OCI-LY3 (cell line): ENCODE data around the gene MTHFD2L.

Experiments used
- H2AFZ ChIP-seq: fragments of 200-600, 300-600 bp; shearing (Covaris generic); 2 replicates; pipeline ENCODE4 v1.6.0; 2014; ENCODE audit warnings: antibody characterized with exemption, low read depth, low read length
- H3K27ac ChIP-seq: fragments of 200-600, 300-600 bp; sonication (generic); 2 replicates; pipeline ENCODE4 v1.5.1; 2014; ENCODE audit warnings: mild to moderate bottlenecking, low read length, moderate library complexity, mixed read lengths
- H3K27me3 ChIP-seq: fragments of 200-600, 300-600 bp; sonication (generic); 2 replicates; pipeline ENCODE4 v1.6.1; 2014; ENCODE audit warnings: low read depth, low read length, mixed read lengths
- H3K36me3 ChIP-seq: fragments of 200-600, 300-600 bp; sonication (generic); replicated peaks from 2 replicates; pipeline ENCODE3; 2014; ENCODE audit warnings: low read depth, low read length, mixed read lengths
- H3K4me1 ChIP-seq: fragments of 300-600, 200-600 bp; sonication (generic); 2 replicates; pipeline ENCODE4 v1.6.1; 2014; ENCODE audit warnings: low read length, mixed read lengths
- H3K4me2 ChIP-seq: fragments of 200-600, 300-600 bp; sonication (generic); 2 replicates; pipeline ENCODE4 v1.6.1; 2014; ENCODE audit warnings: low read length, mixed read lengths
- H3K4me3 ChIP-seq: fragments of 300-600, 200-600 bp; sonication (generic); 2 replicates; pipeline ENCODE4 v1.5.1; 2014; ENCODE audit warnings: antibody characterized with exemption, mild to moderate bottlenecking, low read length, moderate library complexity
- H3K79me2 ChIP-seq: fragments of 300-600, 200-600 bp; shearing (Covaris generic); 2 replicates; pipeline ENCODE4 v1.6.1; 2014; ENCODE audit warnings: mild to moderate bottlenecking, low read length, mixed read lengths
- H3K9ac ChIP-seq: fragments of 300-600, 200-600 bp; shearing (Covaris generic); 2 replicates; pipeline ENCODE4 v1.6.0; 2014; ENCODE audit warnings: mild to moderate bottlenecking, low read length, moderate library complexity
- H3K9me3 ChIP-seq: fragments of 200-600, 300-600 bp; shearing (Covaris generic); 2 replicates; pipeline ENCODE4 v1.6.1; 2014; ENCODE audit warnings: low read length, mixed read lengths; ENCODE audit not compliant: insufficient read depth
- H4K20me1 ChIP-seq: fragments of 200-600, 300-600 bp; sonication (generic); 2 replicates; pipeline ENCODE4 v1.6.1; 2016; ENCODE audit warnings: low read length, mixed read lengths; ENCODE audit not compliant: insufficient read depth
- CTCF ChIP-seq: fragments of 200-600, 300-600 bp; sonication (generic); IDR thresholded peaks from 2 replicates; pipeline ENCODE4 v1.5.1; 2014; ENCODE audit warnings: antibody characterized with exemption, low read length, low read depth
- EZH2phosphoT487 ChIP-seq: fragments of 200-600 bp; shearing (Covaris generic); IDR thresholded peaks from 2 replicates; pipeline ENCODE4 v1.6.1; 2018; ENCODE audit warnings: antibody characterized with exemption, mixed run types, low read depth

MTHFD2L gene

GRCh38 chr4:74328501-74328900, 170.6 kb downstream of the MTHFD2L start:
- TF ChIP-seq EZH2phosphoT487 (no peak), CTCF (no peak)
- no peak overlapping the region for H3K4me3 ChIP-seq
- no peaks in the 10 kb centered on the region for H3K79me2 ChIP-seq
- no peaks in the 10 kb centered on the region for H3K9me3 ChIP-seq
- H3K9ac ChIP-seq, result no peak overlapping the region
- no peak overlapping the region for H2AFZ ChIP-seq
- H4K20me1 ChIP-seq, result no peaks in the 10 kb centered on the region
- no peak overlapping the region for H3K4me2 ChIP-seq
- H3K36me3 ChIP-seq, result no peaks in the 10 kb centered on the region
- H3K4me1 ChIP-seq, result no peaks in the 10 kb centered on the region
- H3K27me3 ChIP-seq, result peaks cover 15% of the 10 kb centered on the region; the same call in 1 of the 2 replicates
- H3K27ac ChIP-seq, result no peak overlapping the region

GRCh38 chr4:74329307-74329706, 171.4 kb downstream of the MTHFD2L start:
- Histone ChIP-seq H3K4me2 (no peak overlapping the region), H3K4me1 (no peaks in the 10 kb centered on the region), H3K9ac (no peak overlapping the region), H2AFZ (no peak overlapping the region), H3K27ac (no peak overlapping the region), H3K27me3 (peaks cover 7% of the 10 kb centered on the region; the same call in 1 of the 2 replicates), H4K20me1 (no peaks in the 10 kb centered on the region), H3K9me3 (no peaks in the 10 kb centered on the region), H3K36me3 (no peaks in the 10 kb centered on the region), H3K79me2 (no peaks in the 10 kb centered on the region), H3K4me3 (no peak overlapping the region)
- no peak for TF ChIP-seq CTCF
- no peak for TF ChIP-seq EZH2phosphoT487

GRCh38 chr4:74330295-74330750, 172.4 kb downstream of the MTHFD2L start:
- Histone ChIP-seq H3K27ac (no peak overlapping the region), H2AFZ (no peak overlapping the region), H3K9ac (no peak overlapping the region), H3K79me2 (no peaks in the 10 kb centered on the region), H3K36me3 (no peaks in the 10 kb centered on the region), H3K27me3 (no peaks in the 10 kb centered on the region), H3K4me3 (no peak overlapping the region), H3K4me2 (no peak overlapping the region), H3K9me3 (no peaks in the 10 kb centered on the region), H3K4me1 (peaks cover 5% of the 10 kb centered on the region), H4K20me1 (no peaks in the 10 kb centered on the region)
- TF ChIP-seq EZH2phosphoT487, result no peak
- no peak for TF ChIP-seq CTCF

GRCh38 chr4:74331252-74331651, 173.3 kb downstream of the MTHFD2L start:
- no peak overlapping the region for H3K4me2 ChIP-seq
- peaks cover 14% of the 10 kb centered on the region for H3K4me1 ChIP-seq
- no peaks in the 10 kb centered on the region for H4K20me1 ChIP-seq
- no peaks in the 10 kb centered on the region for H3K27me3 ChIP-seq
- no peak for TF ChIP-seq CTCF
- no peak for TF ChIP-seq EZH2phosphoT487
- no peak overlapping the region for H3K27ac ChIP-seq
- no peaks in the 10 kb centered on the region for H3K79me2 ChIP-seq
- no peak overlapping the region for H2AFZ ChIP-seq
- no peak overlapping the region for H3K9ac ChIP-seq
- H3K4me3 ChIP-seq, result no peak overlapping the region
- H3K9me3 ChIP-seq, result no peaks in the 10 kb centered on the region
- no peaks in the 10 kb centered on the region for H3K36me3 ChIP-seq
